ENCODE results near the gene LTO1.

DNA sequence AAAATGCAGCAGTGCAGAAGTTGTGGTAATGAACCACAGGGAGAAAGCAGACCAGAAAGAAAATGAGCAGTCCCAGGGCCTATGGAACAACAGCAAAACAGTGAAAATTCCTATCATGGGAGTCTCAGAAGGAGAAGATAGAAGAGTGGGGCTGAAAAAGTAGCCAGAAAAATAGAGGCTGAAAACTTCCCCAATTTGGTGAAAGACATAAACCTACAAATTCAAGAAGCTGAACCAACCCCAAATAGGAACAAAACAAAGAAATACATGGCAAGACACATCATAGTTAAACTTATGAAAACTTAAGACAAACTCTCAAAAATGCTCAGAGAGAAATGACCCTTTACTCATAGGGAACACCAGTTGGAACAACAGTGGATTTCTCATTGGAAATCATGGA, 17.3 kb upstream of the LTO1 start:
- TF ChIP-seq CTCF (IDR thresholded peaks at IDR 0.05) (no peak), POLR2A (IDR thresholded peaks at IDR 0.05) (no peak)
